GM23338 (cell line): Measurements from ENCODE around the gene IGFBP4. TPM values are rescaled to one million over a fixed set of nuclear protein-coding genes. Genes with fewer than 3 reads are reported as not detected.

ENCODE experiments used
- ATAC-seq: fragments of 200-7000 bp; cut with Tn5 transposase; 3 replicates; pipeline ENCODE4 v1.9.1; 2020
- DNase-seq: peaks from one replicate; pipeline ENCODE4 v3.0.0-alpha.2; 2015; ENCODE audit warnings: low spot score
- H2AFZ ChIP-seq: fragments of 200-600 bp; sonication (generic); 2 replicates; pipeline ENCODE4 v1.8.0; 2016; ENCODE audit warnings: antibody characterized with exemption, mild to moderate bottlenecking, moderate library complexity
- H3F3A ChIP-seq: fragments of 200-600 bp; sonication (generic); replicated peaks from 2 replicates; pipeline ENCODE4 v1.8.0; 2017; ENCODE audit warnings: antibody characterized with exemption, mixed run types, low read depth
- H3K27ac ChIP-seq: fragments of 200-600 bp; sonication (generic); 2 replicates; pipeline ENCODE4 v1.6.1; 2016; ENCODE audit warnings: low read depth
- H3K27me3 ChIP-seq: fragments of 200-600 bp; sonication (generic); 2 replicates; pipeline ENCODE4 v1.8.0; 2016; ENCODE audit warnings: mild to moderate bottlenecking, mixed run types, moderate library complexity; ENCODE audit not compliant: insufficient read depth
- H3K36me3 ChIP-seq: fragments of 200-600 bp; sonication (generic); 2 replicates; pipeline ENCODE4 v1.8.0; 2016; ENCODE audit warnings: mild to moderate bottlenecking; ENCODE audit not compliant: insufficient read depth
- H3K4me1 ChIP-seq: fragments of 200-600 bp; sonication (generic); 2 replicates; pipeline ENCODE4 v1.8.0; 2016; ENCODE audit warnings: mild to moderate bottlenecking, moderate library complexity; ENCODE audit not compliant: insufficient read depth
- H3K4me2 ChIP-seq: fragments of 200-600 bp; sonication (generic); 2 replicates; pipeline ENCODE4 v1.7.1; 2017; ENCODE audit warnings: mixed run types
- H3K4me3 ChIP-seq: fragments of 200-600 bp; sonication (generic); 2 replicates; pipeline ENCODE4 v1.6.1; 2016; ENCODE audit warnings: mixed run types
- H3K79me2 ChIP-seq: fragments of 200-600 bp; sonication (generic); replicated peaks from 2 replicates; pipeline ENCODE4 v1.8.0; 2017; ENCODE audit warnings: mild to moderate bottlenecking; ENCODE audit not compliant: insufficient read depth
- H3K9me2 ChIP-seq: fragments of 200-600 bp; sonication (generic); 2 replicates; pipeline ENCODE4 v1.8.0; 2017; ENCODE audit not compliant: insufficient read depth
- H4K20me1 ChIP-seq: fragments of 200-600 bp; sonication (generic); replicated peaks from 2 replicates; pipeline ENCODE4 v1.8.0; 2017; ENCODE audit warnings: mild to moderate bottlenecking; ENCODE audit not compliant: insufficient read depth
- H3K27ac Mint-ChIP-seq: 2 replicates; pipeline ENCODE4 v1.8.0; 2020; ENCODE audit warnings: inconsistent platforms, mild to moderate bottlenecking, moderate library complexity, mixed read lengths
- H3K27me3 Mint-ChIP-seq: 3 replicates; pipeline ENCODE4 v1.8.0; 2022; ENCODE audit warnings: low read depth, mild to moderate bottlenecking, moderate library complexity, mixed read lengths, inconsistent platforms; ENCODE audit not compliant: insufficient read depth, poor library complexity
- H3K36me3 Mint-ChIP-seq: 3 replicates; pipeline ENCODE4 v1.8.0; 2021; ENCODE audit warnings: low read depth, mild to moderate bottlenecking, inconsistent platforms, moderate library complexity, mixed read lengths
- H3K4me1 Mint-ChIP-seq: 3 replicates; pipeline ENCODE4 v1.8.0; 2020; ENCODE audit warnings: mild to moderate bottlenecking, inconsistent platforms, mixed read lengths
- H3K4me3 Mint-ChIP-seq: 3 replicates; pipeline ENCODE4 v1.8.0; 2021; ENCODE audit warnings: moderate library complexity, mild to moderate bottlenecking, inconsistent platforms, mixed read lengths
- H3K9me3 Mint-ChIP-seq: 3 replicates; pipeline ENCODE4 v1.8.0; 2020; ENCODE audit warnings: moderate library complexity, mild to moderate bottlenecking, inconsistent platforms, mixed read lengths
- CREB1 ChIP-seq: fragments of 250-450 bp; sonication (Bioruptor Pico); IDR thresholded peaks from 2 replicates; pipeline ENCODE4 v1.5.0; 2020; ENCODE audit warnings: low read depth, mild to moderate bottlenecking, moderate library complexity
- CTCF ChIP-seq, 2 experiments: fragments of 200-600 bp in 1 of 2; sonication (generic) in 1 of 2; conservative IDR thresholded peaks; 2 replicates each; pipeline versions ENCODE4 v1.5.1 to v1.6.1; 2016 to 2017; ENCODE audit warnings: antibody characterized with exemption in 2 of 2, low read depth in 2 of 2, mild to moderate bottlenecking in 2 of 2, moderate library complexity in 1 of 2
- EZH2 ChIP-seq: fragments of 200-600 bp; sonication (generic); IDR thresholded peaks from one replicate; pipeline ENCODE4 v1.8.0; 2017; ENCODE audit warnings: antibody characterized with exemption, mild to moderate bottlenecking, low read depth; ENCODE audit not compliant: unreplicated experiment
- POLR2AphosphoS5 ChIP-seq: IDR thresholded peaks from 2 replicates; pipeline ENCODE4 v1.6.1; 2016; ENCODE audit warnings: antibody characterized with exemption, low read depth
- REST ChIP-seq: IDR thresholded peaks from one replicate; pipeline ENCODE4 v1.6.1; 2018; ENCODE audit warnings: antibody characterized with exemption; ENCODE audit not compliant: unreplicated experiment
- polyA plus RNA-seq: library from polyadenylated mRNA; unstranded; fragments of >200 nt; fragmentation: Nextera tagmentation; extraction: Ambion mirVana; gene quantifications from 2 replicates; pipeline ENCODE4 v1.2.1, GENCODE V29; 2016
- total RNA-seq: library from RNA; depleted of rRNA; stranded (reverse); fragments of >200 nt; shearing (Covaris generic); gene quantifications from 2 replicates; pipeline ENCODE4 v1.2.3, GENCODE V29; 2014

The IGFBP4 gene
- total and polyA plus RNA-seq, 2 experiments from 2014 or later = 38.7 to 78.9 TPM

GRCh38 chr17:40459636-40460603, 16.7 kb downstream of the IGFBP4 start (continued):
- TF ChIP-seq POLR2AphosphoS5 (no peak), CREB1 (CRISPR knock-in tag) (no peak), REST (no peak), CTCF (conservative IDR thresholded peaks at IDR 0.05; ENCODE audit: low read depth in 2 of 2) (no peak)

- Histone ChIP-seq H3K4me2 (no peak overlapping the region), H3K27ac (no peak overlapping the region), H3K4me3 (no peak overlapping the region), H2AFZ (no peak overlapping the region), H3K27me3 (no peaks in the 10 kb centered on the region), H3K4me1 (peaks cover 39% of the 10 kb centered on the region), H3K79me2 (no peaks in the 10 kb centered on the region), H3K36me3 (no peaks in the 10 kb centered on the region), H3F3A (0 out of 2 replicates have a peak, but pooled peaks cover 6% of the 10 kb centered on the region), H4K20me1 (no peaks in the 10 kb centered on the region), H3K9me2 (no peaks in the 10 kb centered on the region)
- TF ChIP-seq EZH2 (no peak), REST (no peak)
- Mint-ChIP-seq H3K4me3 (no peak overlapping the region), H3K4me1 (peaks cover 57% of the 10 kb centered on the region), H3K36me3 (peaks cover 21% of the 10 kb centered on the region), H3K9me3 (peaks cover 3% of the 10 kb centered on the region; the same call in 1 of the 3 replicates), H3K27ac (no peak overlapping the region), H3K27me3 (peaks cover 32% of the 10 kb centered on the region)
- ATAC-seq (no peak), DNase-seq (no peak)
Measured at GRCh38 chr17:40460604-40460967, 17.3 kb downstream of the IGFBP4 start.
